Skeletal muscle tissue (tissue), 4 donors: Measurements from ENCODE around the gene TSPAN31. TPM values are rescaled to one million over a fixed set of nuclear protein-coding genes. Genes with fewer than 3 reads are reported as not detected.

Experiments
- H3K27ac ChIP-seq: one replicate; pipeline ENCODE4 v1.7.0; 2013; ENCODE audit warnings: mild to moderate bottlenecking, low read depth, low read length, inconsistent platforms
- H3K27me3 ChIP-seq, 3 donors: one replicate each; pipeline ENCODE4 v1.7.0; 2013; ENCODE audit warnings: low read length in 3 of 3; ENCODE audit not compliant: control insufficient read depth in 3 of 3, insufficient read depth in 3 of 3
- H3K36me3 ChIP-seq, 3 donors: one replicate each; pipeline ENCODE4 v1.7.0; 2013; ENCODE audit warnings: low read length in 3 of 3; ENCODE audit not compliant: control insufficient read depth in 3 of 3, insufficient read depth in 3 of 3
- H3K4me1 ChIP-seq, 3 donors: one replicate each; pipeline ENCODE4 v1.7.0; 2013; ENCODE audit warnings: low read length in 3 of 3, mild to moderate bottlenecking in 3 of 3; ENCODE audit not compliant: control insufficient read depth in 3 of 3, insufficient read depth in 3 of 3
- H3K4me3 ChIP-seq, 3 donors: one replicate each; pipeline ENCODE4 v1.7.0; 2013; ENCODE audit warnings: low read length in 3 of 3
- H3K9ac ChIP-seq, 3 donors: one replicate each; pipeline ENCODE4 v1.7.0; 2013; ENCODE audit warnings: low read length in 3 of 3, mild to moderate bottlenecking in 3 of 3, moderate library complexity in 2 of 3, low read depth in 1 of 3
- H3K9me3 ChIP-seq, 3 donors: one replicate each; pipeline ENCODE4 v1.7.0; 2013; ENCODE audit warnings: low read length in 3 of 3; ENCODE audit not compliant: control insufficient read depth in 3 of 3
- total RNA-seq: library from RNA; depleted of rRNA; stranded (reverse); fragments of >200 nt; gene quantifications from one replicate; pipeline ENCODE4 v1.2.3, GENCODE V29; 2014
- donor health status: Osteomylitis.

TSPAN31 gene
- total RNA-seq, 1 donor from 2014 or later = 57.9 TPM

DNA sequence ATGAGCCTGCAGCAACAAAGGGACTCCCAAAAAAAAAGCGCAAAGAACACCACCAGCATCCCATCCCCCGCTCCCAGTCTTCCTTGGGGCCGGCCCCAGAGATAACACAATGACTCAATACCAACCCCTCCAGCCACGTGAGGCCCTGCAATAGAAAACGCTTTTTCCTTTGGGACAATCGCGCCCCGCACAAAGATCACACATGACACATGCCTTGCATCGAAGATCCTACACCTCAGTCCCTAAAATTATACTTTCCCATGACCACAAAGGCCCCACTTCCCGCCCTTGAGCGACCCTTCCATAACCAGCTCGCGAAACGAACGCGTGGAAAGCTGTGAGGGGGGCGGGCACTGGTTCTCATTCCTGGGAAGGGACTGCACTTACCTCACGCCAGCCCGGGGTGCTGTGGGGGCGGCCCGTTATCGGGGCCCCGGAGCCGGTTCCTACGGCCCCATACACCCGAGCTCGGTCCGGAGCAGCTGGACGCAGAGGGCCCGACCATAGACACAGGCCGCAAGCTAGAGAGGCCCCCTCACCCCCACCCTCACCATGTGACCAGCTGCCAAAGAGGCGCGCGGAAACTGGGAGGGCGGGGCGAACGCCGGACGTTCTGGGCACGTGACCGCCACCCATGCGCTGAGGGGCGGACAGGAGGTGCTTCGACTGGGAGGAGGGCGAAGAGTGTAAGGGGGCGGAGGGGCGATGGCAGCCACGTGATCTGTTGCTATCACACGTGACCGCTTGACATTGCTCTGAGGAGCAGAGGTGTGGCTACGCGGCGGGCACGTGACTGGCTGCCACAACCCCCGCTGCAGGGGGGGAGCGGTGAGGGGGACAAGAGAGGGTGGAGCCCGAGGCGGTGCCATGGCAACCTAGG is 7.2 kb downstream of the TSPAN31 start, which contains the start of gene CDK4:
Gene CDK4, minus strand, starts transcription at position 523 of the 880 bp plus-strand sequence. CDS start 593 bp downstream, outside the sequence.
- no peaks in the 10 kb centered on the region for H3K9me3 ChIP-seq

DNA sequence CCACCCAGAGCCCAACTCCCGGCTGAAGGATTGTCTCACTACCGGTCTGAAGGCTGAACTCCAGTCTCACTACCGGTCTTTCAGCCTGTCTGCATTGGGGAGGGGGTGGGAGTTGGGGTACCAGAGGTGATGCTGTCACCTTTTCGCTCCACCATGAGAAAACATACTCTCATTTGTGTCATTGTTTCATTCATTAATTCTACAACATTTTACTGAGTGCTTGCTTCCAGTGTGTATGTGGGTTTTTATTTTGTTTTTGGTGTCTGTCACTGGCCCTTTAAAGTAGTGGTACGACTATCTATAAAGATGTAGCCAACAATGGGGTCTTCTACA is 7.8 kb downstream of the TSPAN31 start:
- H3K27me3 ChIP-seq = no peaks in the 10 kb centered on the region
- H3K9me3 ChIP-seq = no peaks in the 10 kb centered on the region
- H3K4me1 ChIP-seq = peaks cover 25 to 42% (median 35%) of the 10 kb centered on the region in 3 donors
- H3K4me3 ChIP-seq = peak overlapping the region; percentile 66 to 87 (median 82)
- peaks cover 20 to 26% (median 22%) of the 10 kb centered on the region in 3 donors for H3K36me3 ChIP-seq
- H3K27ac ChIP-seq = peak overlapping the region; percentile 17
- peak overlapping the region in 2 of 3 donors; percentile 48 to 74 for H3K9ac ChIP-seq

More for the DNA sequence above, 7.2 kb downstream of the TSPAN31 start, which contains the start of gene CDK4:
- Histone ChIP-seq H3K4me3 (peak within 1 kb of the TSS; percentile 87 to 93 (median 92)), H3K9ac (peak within 1 kb of the TSS; percentile 94 to 99 (median 98)), H3K27me3 (no peaks in the 10 kb centered on the region), H3K36me3 (peaks cover 25 to 31% (median 27%) of the 10 kb centered on the region in 3 donors), H3K27ac (peak within 1 kb of the TSS; percentile 95), H3K4me1 (peaks cover 25 to 42% (median 35%) of the 10 kb centered on the region in 3 donors)

DNA sequence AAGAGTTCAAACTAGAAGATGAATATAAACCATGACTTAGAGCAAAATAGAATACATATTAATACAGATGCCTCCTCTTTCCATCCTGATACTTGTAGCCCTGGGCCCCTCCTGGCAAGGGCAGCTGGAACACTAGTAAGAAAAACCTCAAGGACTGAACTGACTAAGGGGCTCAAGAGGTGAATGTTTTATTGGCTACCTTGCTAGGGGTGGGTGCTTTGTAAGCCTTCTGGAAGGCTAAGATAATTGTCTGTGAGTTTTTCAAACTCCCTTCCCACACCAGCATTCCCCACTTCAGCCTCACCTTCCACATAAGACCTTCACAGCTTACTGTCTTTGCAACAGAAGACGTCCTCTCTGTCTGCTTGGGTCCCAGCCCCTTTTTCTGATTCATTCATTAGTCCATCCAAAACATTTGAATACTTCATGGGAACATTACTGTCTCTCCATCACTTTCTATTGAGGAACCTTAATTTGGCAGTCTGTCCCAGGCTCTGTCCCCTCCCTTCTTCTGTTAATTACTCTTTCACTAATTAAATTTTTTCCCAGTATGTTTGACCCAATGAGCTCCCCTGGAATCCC is 9.0 kb downstream of the TSPAN31 start:
- peaks cover 24 to 30% (median 26%) of the 10 kb centered on the region in 3 donors for H3K36me3 ChIP-seq
- no peak overlapping the region for H3K27ac ChIP-seq
- H3K9me3 ChIP-seq = no peaks in the 10 kb centered on the region
- no peaks in the 10 kb centered on the region for H3K27me3 ChIP-seq
- no peak overlapping the region for H3K9ac ChIP-seq
- H3K4me1 ChIP-seq = peaks cover 25 to 42% (median 35%) of the 10 kb centered on the region in 3 donors
- no peak overlapping the region for H3K4me3 ChIP-seq

DNA sequence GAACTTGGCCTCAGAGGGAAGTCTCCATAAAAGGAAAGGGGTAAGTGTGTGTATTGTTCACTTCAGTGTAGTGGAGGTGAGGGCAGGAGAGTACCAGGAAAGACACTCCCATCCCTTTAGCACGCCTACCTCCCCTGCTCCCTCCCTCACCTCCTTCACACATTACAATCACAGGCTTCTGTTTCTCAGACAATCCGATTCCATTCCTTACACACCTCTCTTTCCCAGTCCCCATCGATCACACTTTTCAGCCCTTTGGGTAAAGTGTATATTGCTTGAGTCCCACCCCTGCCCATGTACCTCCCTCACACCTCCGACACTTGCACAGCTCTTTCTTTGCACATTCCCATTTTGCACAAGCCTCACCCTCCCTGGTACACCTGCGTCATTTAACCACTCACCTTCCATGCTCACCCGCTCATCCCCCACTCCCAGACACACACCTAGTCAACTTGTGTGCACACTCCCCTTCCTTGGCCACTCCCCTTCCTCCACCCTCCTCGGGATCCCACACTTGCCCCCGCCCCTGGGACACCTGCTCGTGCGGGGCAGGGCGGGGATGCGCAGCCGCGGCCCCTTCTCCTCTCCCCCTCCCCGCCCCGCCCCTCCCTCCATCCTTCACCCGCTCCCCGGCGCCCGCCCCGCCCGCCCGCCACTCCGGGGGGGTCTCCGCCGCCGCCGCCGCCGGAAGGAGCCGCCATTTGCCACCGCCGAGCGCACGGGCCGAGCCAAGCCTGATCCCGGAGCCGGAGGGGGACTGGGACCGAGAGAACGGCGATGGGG is 9.8 kb downstream of the TSPAN31 start, which contains the start of gene MARCHF9:
Gene MARCHF9, plus strand, starts transcription at position 693 of the 783 bp plus-strand sequence. CDS start 426 bp downstream, outside the sequence.
- H3K4me3 ChIP-seq = peak within 1 kb of the TSS; percentile 69 to 79 (median 70)
- no peaks in the 10 kb centered on the region for H3K27me3 ChIP-seq
- no peaks in the 10 kb centered on the region for H3K9me3 ChIP-seq
- peaks cover 22 to 29% (median 23%) of the 10 kb centered on the region in 3 donors for H3K36me3 ChIP-seq
- peak within 1 kb of the TSS; percentile 75 to 81 (median 80) for H3K9ac ChIP-seq
- peaks cover 25 to 42% (median 35%) of the 10 kb centered on the region in 3 donors for H3K4me1 ChIP-seq
- H3K27ac ChIP-seq = no peak within 1 kb of the TSS

DNA sequence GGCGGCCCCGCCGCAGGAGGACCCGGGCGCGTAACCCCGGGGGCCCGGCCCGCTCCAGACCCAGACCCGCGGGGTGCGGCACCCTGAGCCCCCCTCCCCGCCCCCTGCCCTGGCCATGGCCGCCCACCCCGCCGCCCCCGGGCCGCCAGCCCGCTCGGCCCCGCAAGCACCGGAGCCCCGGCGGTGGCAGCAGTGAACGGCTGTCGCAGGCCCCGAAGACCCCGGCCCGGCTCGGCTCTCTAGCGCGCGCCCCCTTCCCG is 10.3 kb downstream of the TSPAN31 start:
- peaks cover 21 to 28% (median 22%) of the 10 kb centered on the region in 3 donors for H3K36me3 ChIP-seq
- peak overlapping the region in 1 of 3 donors; percentile 58 for H3K4me3 ChIP-seq
- no peak overlapping the region for H3K27ac ChIP-seq
- no peaks in the 10 kb centered on the region for H3K9me3 ChIP-seq
- peak overlapping the region in 1 of 3 donors; percentile 45 for H3K9ac ChIP-seq
- peaks cover 25 to 42% (median 35%) of the 10 kb centered on the region in 3 donors for H3K4me1 ChIP-seq
- no peaks in the 10 kb centered on the region for H3K27me3 ChIP-seq

DNA sequence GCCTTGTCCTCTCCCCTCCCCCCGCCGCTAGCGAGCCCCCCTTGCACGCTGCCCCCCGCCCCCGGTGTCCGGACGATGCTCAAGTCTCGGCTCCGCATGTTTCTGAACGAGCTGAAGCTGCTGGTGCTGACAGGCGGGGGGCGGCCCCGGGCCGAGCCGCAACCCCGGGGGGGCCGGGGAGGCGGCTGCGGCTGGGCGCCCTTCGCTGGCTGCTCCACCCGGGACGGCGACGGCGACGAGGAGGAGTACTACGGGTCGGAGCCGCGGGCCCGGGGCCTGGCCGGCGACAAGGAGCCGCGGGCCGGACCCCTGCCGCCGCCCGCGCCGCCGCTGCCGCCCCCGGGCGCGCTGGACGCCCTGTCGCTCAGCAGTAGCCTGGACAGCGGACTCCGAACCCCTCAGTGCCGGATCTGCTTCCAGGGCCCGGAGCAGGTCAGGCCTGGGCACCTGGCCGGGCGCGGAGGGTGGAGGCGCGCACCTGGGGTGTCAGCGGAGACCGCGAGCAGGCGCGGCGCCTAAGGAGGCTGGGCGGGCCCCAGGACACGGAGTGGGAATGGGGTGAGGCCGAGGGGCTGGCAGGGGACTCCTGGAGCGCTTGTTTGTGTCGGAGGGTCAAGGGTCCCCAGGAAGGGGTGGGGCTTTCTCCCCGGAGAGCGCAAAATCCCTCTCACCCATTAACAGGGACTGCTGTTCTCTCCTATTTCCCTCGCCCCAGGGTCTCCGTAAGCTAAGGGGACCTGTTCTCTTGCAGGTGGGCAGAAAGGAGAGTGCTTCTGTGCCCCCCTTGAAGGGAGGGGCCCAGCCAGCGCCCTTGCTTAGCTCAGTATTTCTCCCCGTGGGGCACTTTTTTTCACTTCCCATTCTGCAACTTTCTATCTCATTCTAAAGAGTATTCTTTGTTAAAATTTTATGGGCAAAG is 10.9 kb downstream of the TSPAN31 start:
- Histone ChIP-seq H3K9ac (peak overlapping the region; percentile 75 to 81 (median 80)), H3K27ac (no peak overlapping the region)

DNA sequence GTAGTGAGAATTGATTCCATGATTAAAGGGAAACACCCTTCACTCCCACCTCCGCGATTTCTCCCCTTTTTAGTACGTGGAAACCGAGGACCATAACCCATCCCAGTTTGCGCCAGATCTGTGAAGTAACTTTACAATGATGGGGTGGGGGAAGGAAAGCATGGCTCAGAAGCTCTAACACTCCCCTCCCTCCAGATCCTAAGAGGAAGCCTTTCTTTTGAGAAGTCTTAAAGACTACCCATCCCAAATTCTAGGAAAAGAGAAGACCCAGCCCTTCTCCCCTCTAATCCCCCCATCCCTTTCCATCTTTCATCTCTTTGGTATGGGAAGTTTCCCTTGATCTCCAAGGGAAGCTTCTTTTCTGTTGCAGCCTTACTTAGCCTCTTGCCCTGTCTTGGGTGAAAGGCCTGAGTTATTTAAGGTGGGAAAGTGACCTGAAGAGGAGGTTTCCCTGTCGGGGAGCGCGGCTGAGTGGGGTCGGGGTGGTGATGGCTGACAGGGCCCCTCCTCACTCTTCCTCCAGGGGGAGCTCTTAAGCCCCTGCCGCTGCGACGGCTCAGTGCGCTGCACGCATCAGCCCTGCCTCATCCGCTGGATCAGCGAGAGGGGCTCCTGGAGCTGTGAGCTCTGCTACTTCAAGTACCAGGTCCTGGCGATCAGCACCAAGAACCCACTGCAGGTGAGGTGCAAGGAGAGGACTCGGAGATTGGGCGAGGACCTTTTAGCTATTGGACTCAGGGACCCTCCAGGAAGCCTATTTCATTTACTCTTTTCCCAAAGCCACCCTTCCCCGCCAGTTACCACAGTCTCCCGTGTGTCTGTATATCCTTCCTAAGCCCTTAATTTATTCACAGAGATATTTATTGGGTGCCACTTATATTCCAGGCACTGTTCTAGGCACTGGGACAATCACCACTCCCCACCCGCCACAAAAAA is 11.8 kb downstream of the TSPAN31 start:
- H3K36me3 ChIP-seq = peaks cover 16 to 22% (median 16%) of the 10 kb centered on the region in 3 donors
- no peak overlapping the region for H3K27ac ChIP-seq
- H3K9ac ChIP-seq = no peak overlapping the region
- peak overlapping the region in 2 of 3 donors; percentile 69 to 70 for H3K4me3 ChIP-seq
- H3K27me3 ChIP-seq = no peaks in the 10 kb centered on the region
- peaks cover 13 to 28% (median 21%) of the 10 kb centered on the region in 3 donors for H3K4me1 ChIP-seq
- H3K9me3 ChIP-seq = no peaks in the 10 kb centered on the region

More for the DNA sequence above, 10.9 kb downstream of the TSPAN31 start:
- peak overlapping the region; percentile 69 to 79 (median 70) for H3K4me3 ChIP-seq
- peaks cover 16 to 23% (median 16%) of the 10 kb centered on the region in 3 donors for H3K36me3 ChIP-seq
- no peaks in the 10 kb centered on the region for H3K9me3 ChIP-seq
- H3K27me3 ChIP-seq = no peaks in the 10 kb centered on the region
- peaks cover 22 to 37% (median 30%) of the 10 kb centered on the region in 3 donors for H3K4me1 ChIP-seq

DNA sequence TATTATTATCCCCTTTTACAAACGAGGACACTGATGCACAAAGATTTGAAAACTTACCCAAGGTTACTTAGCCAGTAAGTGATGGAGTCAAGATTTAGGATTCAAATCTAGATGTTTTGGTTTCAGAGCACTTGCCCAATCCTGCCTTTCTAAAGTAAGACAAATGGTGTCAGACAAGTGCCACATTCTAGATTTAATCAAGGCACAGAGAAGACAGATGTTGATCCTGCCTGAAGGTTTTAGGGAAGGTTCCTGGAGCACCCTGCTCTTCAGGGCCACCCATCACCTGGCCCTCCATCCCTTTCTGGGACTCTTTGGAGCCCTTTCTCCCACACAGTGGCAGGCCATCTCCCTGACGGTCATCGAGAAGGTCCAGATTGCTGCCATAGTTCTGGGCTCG is 12.9 kb downstream of the TSPAN31 start:
- Histone ChIP-seq H3K27ac (no peak overlapping the region), H3K9ac (no peak overlapping the region), H3K4me3 (no peak overlapping the region), H3K27me3 (peaks cover under 1 to 3% (median 3%) of the 10 kb centered on the region in 3 donors), H3K4me1 (peaks cover 10 to 22% (median 15%) of the 10 kb centered on the region in 3 donors), H3K36me3 (peaks cover 16 to 22% (median 16%) of the 10 kb centered on the region in 3 donors), H3K9me3 (no peaks in the 10 kb centered on the region)
